SK-N-SH treated with all-trans-retinoic acid at 6 μM for 48 hours (cell line): ENCODE measurements around the gene TMEM87A.

ENCODE experiments used
- ATAC-seq: fragments of 200-7000 bp; cut with Tn5 transposase; 3 replicates; pipeline ENCODE4 v1.9.1; 2020; ENCODE audit warnings: mild to moderate bottlenecking, moderate library complexity
- ARNTL ChIP-seq: fragments of 450-650 bp; formaldehyde crosslinking; IDR thresholded peaks from 2 replicates; pipeline ENCODE4 v1.5.0; 2020; ENCODE audit warnings: low read depth, mild to moderate bottlenecking, moderate library complexity, borderline replicate concordance
- BACH2 ChIP-seq: fragments of 250-450 bp; sonication (Bioruptor Pico); IDR thresholded peaks from 2 replicates; pipeline ENCODE4 v1.9.0; 2021; ENCODE audit warnings: mild to moderate bottlenecking, borderline replicate concordance
- CREB5 ChIP-seq: fragments of 250-450 bp; sonication (Bioruptor Pico); IDR thresholded peaks from 2 replicates; pipeline ENCODE4 v1.5.1; 2020; ENCODE audit warnings: low read depth, mild to moderate bottlenecking, moderate library complexity
- CSDC2 ChIP-seq: fragments of 250-450 bp; sonication (Bioruptor Pico); IDR thresholded peaks from 2 replicates; pipeline ENCODE4 v1.5.0; 2020; ENCODE audit warnings: mild to moderate bottlenecking, moderate library complexity
- CSRNP3 ChIP-seq: fragments of 250-450 bp; sonication (Bioruptor Pico); IDR thresholded peaks from 2 replicates; pipeline ENCODE4 v1.5.1; 2021; ENCODE audit warnings: mild to moderate bottlenecking, moderate library complexity
- ESRRG ChIP-seq: fragments of 250-450 bp; sonication (Bioruptor Pico); IDR thresholded peaks from 2 replicates; pipeline ENCODE4 v1.6.1; 2021; ENCODE audit warnings: mild to moderate bottlenecking
- GLIS3 ChIP-seq: fragments of 250-450 bp; sonication (Bioruptor Pico); IDR thresholded peaks from 2 replicates; pipeline ENCODE4 v1.5.0; 2020; ENCODE audit warnings: mild to moderate bottlenecking, moderate library complexity
- ISL1 ChIP-seq: fragments of 250-450 bp; sonication (Bioruptor Pico); IDR thresholded peaks from 2 replicates; pipeline ENCODE4 v2.1.2; 2022; ENCODE audit warnings: mild to moderate bottlenecking, moderate library complexity
- OSR1 ChIP-seq: fragments of 250-450 bp; sonication (Bioruptor Pico); IDR thresholded peaks from 2 replicates; pipeline ENCODE4 v1.8.0; 2022; ENCODE audit warnings: moderate library complexity, mild to moderate bottlenecking, inconsistent platforms
- PATZ1 ChIP-seq: fragments of 250-450 bp; sonication (Bioruptor Pico); IDR thresholded peaks from 2 replicates; pipeline ENCODE4 v1.8.0; 2020; ENCODE audit warnings: mild to moderate bottlenecking, moderate library complexity, borderline replicate concordance
- POU6F1 ChIP-seq: fragments of 250-450 bp; sonication (Bioruptor Pico); IDR thresholded peaks from 2 replicates; pipeline ENCODE4 v1.8.0; 2021; ENCODE audit warnings: low read depth, mild to moderate bottlenecking, moderate library complexity, borderline replicate concordance
- PPARA ChIP-seq: fragments of 250-450 bp; sonication (Bioruptor Pico); IDR thresholded peaks from 2 replicates; pipeline ENCODE4 v1.5.0; 2020; ENCODE audit warnings: mild to moderate bottlenecking, borderline replicate concordance
- RARB ChIP-seq: fragments of 250-450 bp; sonication (Bioruptor Pico); IDR thresholded peaks from 2 replicates; pipeline ENCODE4 v1.8.0; 2021; ENCODE audit warnings: mild to moderate bottlenecking, moderate library complexity
- SNAI2 ChIP-seq: fragments of 250-450 bp; sonication (Bioruptor Pico); IDR thresholded peaks from 2 replicates; pipeline ENCODE4 v1.5.0; 2020; ENCODE audit warnings: mild to moderate bottlenecking, moderate library complexity
- TCF4 ChIP-seq: fragments of 250-450 bp; sonication (Bioruptor Pico); IDR thresholded peaks from 2 replicates; pipeline ENCODE4 v1.8.0; 2021; ENCODE audit warnings: mild to moderate bottlenecking, moderate library complexity, borderline replicate concordance
- TOX ChIP-seq: fragments of 250-450 bp; sonication (Bioruptor Pico); IDR thresholded peaks from 2 replicates; pipeline ENCODE4 v1.8.0; 2021; ENCODE audit warnings: mild to moderate bottlenecking, moderate library complexity, borderline replicate concordance
- TSHZ2 ChIP-seq: fragments of 250-450 bp; sonication (Bioruptor Pico); IDR thresholded peaks from 2 replicates; pipeline ENCODE4 v1.5.0; 2020; ENCODE audit warnings: mild to moderate bottlenecking, moderate library complexity
- ZFP3 ChIP-seq: fragments of 250-450 bp; sonication (Bioruptor Pico); IDR thresholded peaks from 2 replicates; pipeline ENCODE4 v1.5.0; 2020; ENCODE audit warnings: mild to moderate bottlenecking, moderate library complexity
- ZFP30 ChIP-seq: fragments of 450-650 bp; formaldehyde crosslinking; IDR thresholded peaks from 2 replicates; pipeline ENCODE4 v1.5.0; 2022; ENCODE audit warnings: mild to moderate bottlenecking, moderate library complexity
- ZNF70 ChIP-seq: fragments of 450-650 bp; formaldehyde crosslinking; IDR thresholded peaks from 2 replicates; pipeline ENCODE4 v1.5.0; 2020; ENCODE audit warnings: mild to moderate bottlenecking, moderate library complexity
- ZNF8 ChIP-seq: fragments of 450-650 bp; formaldehyde crosslinking; IDR thresholded peaks from 2 replicates; pipeline ENCODE4 v1.5.0; 2020; ENCODE audit warnings: mild to moderate bottlenecking, moderate library complexity

TMEM87A gene

GRCh38 chr15:42275780-42276391, 2.7 kb upstream of the TMEM87A start:
- ATAC-seq = no peak
- no peak for TF ChIP-seq TOX
- no peak for TF ChIP-seq GLIS3 (CRISPR knock-in tag)
- TF ChIP-seq CREB5 (CRISPR knock-in tag) = no peak
- no peak for TF ChIP-seq CSRNP3 (CRISPR knock-in tag)
- no peak for TF ChIP-seq ZNF70 (CRISPR knock-in tag)
- TF ChIP-seq TSHZ2 = no peak
- TF ChIP-seq ARNTL = no peak
- no peak for TF ChIP-seq POU6F1 (CRISPR knock-in tag)
- TF ChIP-seq PPARA = no peak
- TF ChIP-seq ZFP3 (CRISPR knock-in tag) = no peak
- no peak for TF ChIP-seq TCF4 (CRISPR knock-in tag)
- TF ChIP-seq BACH2 (CRISPR knock-in tag) = no peak
- TF ChIP-seq ZNF8 (CRISPR knock-in tag) = no peak
- no peak for TF ChIP-seq ZFP30 (CRISPR knock-in tag)
- TF ChIP-seq PATZ1 (CRISPR knock-in tag) = no peak
- TF ChIP-seq ISL1 (CRISPR knock-in tag) = no peak
- TF ChIP-seq ESRRG (CRISPR knock-in tag) = no peak
- TF ChIP-seq OSR1 (CRISPR knock-in tag) = no peak
- TF ChIP-seq SNAI2 (CRISPR knock-in tag) = no peak

- ATAC-seq = no peak
- TF ChIP-seq TSHZ2 = no peak
- no peak for TF ChIP-seq ISL1 (CRISPR knock-in tag)
- no peak for TF ChIP-seq ZNF8 (CRISPR knock-in tag)
- no peak for TF ChIP-seq CSDC2 (CRISPR knock-in tag)
- no peak for TF ChIP-seq PPARA
- TF ChIP-seq TCF4 (CRISPR knock-in tag) = no peak
- TF ChIP-seq OSR1 (CRISPR knock-in tag) = no peak
- TF ChIP-seq PATZ1 (CRISPR knock-in tag) = no peak
- no peak for TF ChIP-seq ZFP3 (CRISPR knock-in tag)
- no peak for TF ChIP-seq CREB5 (CRISPR knock-in tag)
- no peak for TF ChIP-seq RARB
- no peak for TF ChIP-seq ZNF70 (CRISPR knock-in tag)
These were observed 1.4 kb upstream of the TMEM87A start for GRCh38 chr15:42274702-42274989.
